GM12878 (cell line): ENCODE data around the gene MBD5. TPM values are rescaled to one million over a fixed set of nuclear protein-coding genes. Genes with fewer than 3 reads are reported as not detected.

Experiments used
- ATAC-seq: fragments of 200-7000 bp; cut with Tn5 transposase; 3 replicates; pipeline ENCODE4 v1.9.1; 2020; ENCODE audit warnings: mild to moderate bottlenecking, moderate library complexity
- BruUV-seq: library from RNA; stranded (reverse); fragments of 400-500 nt; replicated peaks from 2 replicates; lab custom pipeline; 2021; lab: Mats Ljungman, UMichigan
- CTCF ChIA-PET: fragments of 300-600 bp; sonication (Branson Sonifier 250); formaldehyde crosslinking; extraction: SDS; loops from one replicate; lab custom pipeline; 2021; ENCODE audit warnings: inconsistent platforms; lab: Yijun Ruan, JAX
- POLR2A ChIA-PET: fragments of 350-600 bp; formaldehyde crosslinking; extraction: SDS; loops from one replicate; lab custom pipeline; 2021; ENCODE audit warnings: inconsistent platforms; lab: Charles Lee
- RAD21 ChIA-PET: fragments of 300-600 bp; sonication (Branson Sonifier 250); formaldehyde crosslinking; loops from one replicate; lab custom pipeline; 2023; ENCODE audit warnings: antibody characterized with exemption; ENCODE audit not compliant: unreplicated experiment; lab: Charles Lee
- SMC1A ChIA-PET: fragments of 300-600 bp; sonication (Branson Sonifier 250); formaldehyde crosslinking; loops from one replicate; lab custom pipeline; 2023; ENCODE audit not compliant: unreplicated experiment, uncharacterized antibody; lab: Charles Lee
- DNase-seq: peaks from one replicate; pipeline ENCODE4 v3.0.0-alpha.2; 2011; ENCODE audit warnings: low read depth, low spot score
- FAIRE-seq: peaks from 3 replicates; lab custom pipeline; 2011; peaks lifted over from hg19 to GRCh38; lab: Jason Lieb, UNC
- H2AFZ ChIP-seq: 2 replicates; pipeline ENCODE4 v1.6.0; 2011; ENCODE audit warnings: low read depth, low read length, control low read depth; ENCODE audit not compliant: control insufficient read depth
- H3K27ac ChIP-seq: 2 replicates; pipeline ENCODE4 v1.5.1; 2011; ENCODE audit warnings: control low read depth; ENCODE audit not compliant: control insufficient read depth, insufficient read depth
- H3K27me3 ChIP-seq, 2 experiments: replicated peaks in 1 of 2; 2 replicates each; pipeline versions ENCODE4 v1.6.0 to v1.6.1; 2011; ENCODE audit warnings: low read length in 1 of 2; ENCODE audit not compliant: control insufficient read depth in 2 of 2, insufficient read depth in 2 of 2
- H3K36me3 ChIP-seq, 2 experiments: 2 replicates each; pipeline ENCODE4 v1.5.1; 2011; ENCODE audit warnings: low read length in 1 of 2; ENCODE audit not compliant: control insufficient read depth in 2 of 2, insufficient read depth in 2 of 2
- H3K4me1 ChIP-seq: 2 replicates; pipeline ENCODE4 v1.6.1; 2011; ENCODE audit warnings: mild to moderate bottlenecking, low read length, moderate library complexity, mixed read lengths; ENCODE audit not compliant: control insufficient read depth, insufficient read depth
- H3K4me2 ChIP-seq: 2 replicates; pipeline ENCODE4 v1.6.0; 2011; ENCODE audit warnings: control low read depth; ENCODE audit not compliant: control insufficient read depth, insufficient read depth
- H3K4me3 ChIP-seq: fragments of 200-600 bp; sonication (generic); 2 replicates; pipeline ENCODE4 v1.5.1; 2016
- H3K79me2 ChIP-seq: 2 replicates; pipeline ENCODE4 v1.6.0; 2011; ENCODE audit warnings: low read length; ENCODE audit not compliant: control insufficient read depth, insufficient read depth
- H3K9ac ChIP-seq: 2 replicates; pipeline ENCODE4 v1.8.0; 2011; ENCODE audit warnings: low read length, control low read depth, mixed read lengths; ENCODE audit not compliant: control insufficient read depth, insufficient read depth
- H3K9me3 ChIP-seq: replicated peaks from 3 replicates; pipeline ENCODE4 v1.5.1; 2011; ENCODE audit warnings: mild to moderate bottlenecking, low read length; ENCODE audit not compliant: control insufficient read depth, insufficient read depth
- H4K20me1 ChIP-seq: 2 replicates; pipeline ENCODE4 v1.6.0; 2011; ENCODE audit not compliant: control insufficient read depth, insufficient read depth
- BHLHE40 ChIP-seq, 2 experiments: fragments of 450-650 bp in 1 of 2; IDR thresholded peaks; 2 replicates each; pipeline ENCODE4 v1.6.1; 2011 to 2017; ENCODE audit warnings: low read depth in 2 of 2, borderline replicate concordance in 1 of 2, improper control_type of control experiment in 1 of 2, low read length in 1 of 2, mild to moderate bottlenecking in 1 of 2
- CBX3 ChIP-seq: fragments of 200-600 bp; sonication (generic); IDR thresholded peaks from 2 replicates; pipeline ENCODE4 v1.6.1; 2016; ENCODE audit warnings: low read depth, borderline replicate concordance
- CHD1 ChIP-seq: IDR thresholded peaks from 2 replicates; pipeline ENCODE4 v1.6.1; 2012; ENCODE audit warnings: low read depth, low read length, improper control_type of control experiment
- CTCF ChIP-seq, 3 experiments: IDR thresholded peaks in 2 of 3; conservative IDR thresholded peaks in 1 of 3; 2 replicates each; pipeline ENCODE4 v1.5.1; 2011; ENCODE audit warnings: low read depth in 3 of 3, low read length in 3 of 3, mild to moderate bottlenecking in 3 of 3, control low read depth in 2 of 3, moderate library complexity in 2 of 3, inconsistent platforms in 1 of 3, mixed read lengths in 1 of 3; ENCODE audit not compliant: control insufficient read depth in 2 of 3, insufficient read depth in 1 of 3; ENCODE audit errors: extremely low read depth in 1 of 3
- CUX1 ChIP-seq: IDR thresholded peaks from 2 replicates; pipeline ENCODE4 v1.6.1; 2012; ENCODE audit warnings: improper control_type of control experiment, low read depth, low read length; ENCODE audit not compliant: insufficient replicate concordance
- EGR1 ChIP-seq, 2 experiments: IDR thresholded peaks; 1 replicate in 1 of 2; 2 replicates in 1 of 2; pipeline ENCODE4 v1.6.1; 2011 to 2012; ENCODE audit warnings: low read depth in 2 of 2, low read length in 2 of 2, borderline replicate concordance in 1 of 2, mild to moderate bottlenecking in 1 of 2, moderate library complexity in 1 of 2
- EZH2 ChIP-seq: IDR thresholded peaks from 2 replicates; pipeline ENCODE4 v1.6.1; 2012; ENCODE audit warnings: low read depth, mild to moderate bottlenecking, control low read depth, inconsistent platforms, low read length, borderline replicate concordance; ENCODE audit not compliant: control insufficient read depth
- FOXK2 ChIP-seq: fragments of 450-650 bp; IDR thresholded peaks from 2 replicates; pipeline ENCODE4 v1.6.1; 2017; ENCODE audit warnings: mild to moderate bottlenecking, moderate library complexity
- HDAC6 ChIP-seq: fragments of 200-600 bp; sonication (generic); IDR thresholded peaks from one replicate; pipeline ENCODE4 v1.8.0; 2017; ENCODE audit warnings: antibody characterized with exemption; ENCODE audit not compliant: unreplicated experiment
- MTA2 ChIP-seq: fragments of 450-650 bp; IDR thresholded peaks from 2 replicates; pipeline ENCODE4 v1.6.1; 2016; ENCODE audit warnings: low read depth, mild to moderate bottlenecking, moderate library complexity
- NBN ChIP-seq: fragments of 450-650 bp; IDR thresholded peaks from 2 replicates; pipeline ENCODE4 v1.6.1; 2016
- NFYA ChIP-seq: IDR thresholded peaks from 2 replicates; pipeline ENCODE4 v1.6.1; 2011; ENCODE audit warnings: low read depth, mild to moderate bottlenecking, low read length, improper control_type of control experiment, borderline replicate concordance
- POLR2A ChIP-seq: IDR thresholded peaks from 2 replicates; pipeline ENCODE4 v1.6.1; 2011; ENCODE audit warnings: low read depth, mild to moderate bottlenecking, low read length
- SUZ12 ChIP-seq: fragments of 200-600 bp; sonication (generic); IDR thresholded peaks from one replicate; pipeline ENCODE4 v1.6.1; 2018; ENCODE audit warnings: antibody characterized with exemption, mild to moderate bottlenecking; ENCODE audit not compliant: unreplicated experiment
- TAF1 ChIP-seq: IDR thresholded peaks from 2 replicates; pipeline ENCODE4 v1.6.1; 2011; ENCODE audit warnings: mild to moderate bottlenecking, low read depth, low read length, borderline replicate concordance
- USF2 ChIP-seq: IDR thresholded peaks from 2 replicates; pipeline ENCODE4 v1.6.1; 2011; ENCODE audit warnings: low read depth, low read length, improper control_type of control experiment, borderline replicate concordance
- ZZZ3 ChIP-seq: IDR thresholded peaks from 2 replicates; pipeline ENCODE4 v1.6.1; 2011; ENCODE audit warnings: low read depth; ENCODE audit not compliant: control insufficient read depth, insufficient read length
- WGBS: methylation state at CpG from one replicate; pipeline ENCODE4 v1.1.6; 2016; ENCODE audit warnings: low lambda C conversion rate; ENCODE audit not compliant: insufficient replicate concordance, insufficient coverage; ENCODE audit errors: missing lambda C conversion rate; 5-methylcytosine and 5-hydroxymethylcytosine counted together
- in situ Hi-C: fragments of 300-500 bp; cut with MboI; formaldehyde crosslinking; loops from 9 replicates; pipeline ENCODE4 v1.14.3; 2018; ENCODE audit warnings: mixed read lengths
- intact Hi-C: fragments of 100-400 bp; cut with micrococcal nuclease; formaldehyde crosslinking; loops from one replicate; pipeline ENCODE4 v1.14.2; 2022; ENCODE audit not compliant: unreplicated experiment
- polyA plus RNA-seq, 11 experiments: library from polyadenylated mRNA; depleted of rRNA in 4 of 11; unstranded in 6 of 11; stranded (reverse) in 5 of 11; fragments of >200 nt; fragmentation: Nextera tagmentation in 4 of 11; fragmentation: Illumina TruSeq in 1 of 11; extraction: Ambion mirVana in 4 of 11; extraction: Trizol in 1 of 11; gene quantifications; 1 replicate in 1 of 11; 2 replicates in 10 of 11; pipeline versions ENCODE4 v1.2.1 to v1.2.3, GENCODE V29; 2011 to 2016; ENCODE audit warnings: inconsistent platforms in 2 of 11, missing spikeins in 2 of 11, low read depth in 1 of 11
- total RNA-seq, 4 experiments: library from RNA; depleted of rRNA in 3 of 4; stranded (reverse); fragments of >200 nt in 3 of 4; fragmentation: Illumina TruSeq in 1 of 4; extraction: Trizol in 1 of 4; gene quantifications; 2 replicates each; pipeline versions ENCODE4 v1.2.1 to v1.2.3, GENCODE V29; 2013 to 2021

The MBD5 gene
- total and polyA plus RNA-seq, 10 of the 15 experiments (the other 5 are each of a cell fraction or from before 2014, with no cell fraction given): 7.4 to 58.0 (median 21.2) TPM

DNA sequence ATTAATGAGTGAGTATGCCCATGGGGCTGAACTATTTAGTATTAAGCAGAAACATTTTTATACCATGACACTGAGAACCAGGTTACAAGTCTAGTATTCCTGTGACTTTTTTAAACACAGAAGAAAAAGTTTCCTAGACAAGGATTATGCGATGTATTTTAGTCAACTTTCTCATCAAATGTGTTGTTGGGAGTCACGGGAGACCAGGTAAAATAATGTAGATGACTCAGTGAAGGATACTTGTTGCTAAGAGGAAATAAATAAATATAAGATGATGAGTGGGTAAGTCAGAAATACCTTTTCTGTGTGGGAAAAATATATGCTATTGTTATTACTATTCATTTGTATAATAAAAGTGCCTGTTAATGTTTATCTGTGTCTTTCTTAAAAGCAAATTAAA is 23.4 kb downstream of the MBD5 start:
- Histone ChIP-seq H3K79me2 (peaks cover 4% of the 10 kb centered on the region), H3K36me3 (no peaks in the 10 kb centered on the region), H3K4me3 (no peak overlapping the region), H3K4me1 (peaks cover 38% of the 10 kb centered on the region), H4K20me1 (no peaks in the 10 kb centered on the region), H3K9me3 (peaks cover 4% of the 10 kb centered on the region; the same call in 2 of the 3 replicates), H2AFZ (no peak overlapping the region), H3K27me3 (no peaks in the 10 kb centered on the region), H3K4me2 (no peak overlapping the region), H3K27ac (no peak overlapping the region), H3K9ac (no peak overlapping the region)
- ChIA-PET POLR2A (interaction anchor here (1.2 kb wide), 1 partner anchor 20 kb away, joined by 3 read pairs; no protein-coding TSS in a partner anchor), RAD21 (interaction anchor here (1.0 to 6.0 kb wide), 2 partner anchors 20 to 21 kb away, joined by 3 to 90 read pairs; partner anchors contain the start of genes MBD5 and ORC4), CTCF (interaction anchor here (2.1 kb wide), 1 partner anchor 22 kb away, joined by 6 read pairs; no protein-coding TSS in a partner anchor), SMC1A (interaction anchor here (0.8 to 6.1 kb wide), 2 partner anchors 18 to 465 kb away, joined by 3 to 177 read pairs; partner anchors contain the start of genes MBD5 and ORC4)
- ATAC-seq (no peak), FAIRE-seq (no peak), DNase-seq (no peak)
- WGBS: 96% methylated on average over 2 of the region's 2 CpGs
- no TSS peak for BruUV-seq
- in situ Hi-C loops (no loop called here), intact Hi-C loops (no loop called here)
- no peak for TF ChIP-seq TAF1
- no peak for TF ChIP-seq ZZZ3
- TF ChIP-seq HDAC6: no peak
- TF ChIP-seq CTCF (IDR thresholded peaks at IDR 0.05 in 2 of 3, conservative IDR thresholded peaks at IDR 0.05 in 1 of 3; ENCODE audit: control insufficient read depth in 2 of 3, extremely low read depth in 1 of 3, insufficient read depth in 1 of 3, low read depth in 3 of 3, low read length in 3 of 3): no peak
- no peak for TF ChIP-seq SUZ12
- no peak for TF ChIP-seq CUX1
- TF ChIP-seq CBX3: no peak
- TF ChIP-seq EZH2: no peak
- TF ChIP-seq MTA2: no peak
- TF ChIP-seq EGR1 (IDR thresholded peaks at IDR 0.05; ENCODE audit: borderline replicate concordance in 1 of 2, low read depth in 2 of 2, low read length in 2 of 2): no peak
- no peak for TF ChIP-seq POLR2A
- no peak for TF ChIP-seq NBN
- no peak for TF ChIP-seq CHD1
- TF ChIP-seq FOXK2: no peak
- TF ChIP-seq USF2: no peak
- TF ChIP-seq BHLHE40 (IDR thresholded peaks at IDR 0.05; ENCODE audit: borderline replicate concordance in 1 of 2, low read depth in 2 of 2, low read length in 1 of 2): no peak
- TF ChIP-seq NFYA: no peak
